ENCODE data around the gene LCMT2. TPM values are rescaled to one million over a fixed set of nuclear protein-coding genes. Genes with fewer than 3 reads are reported as not detected.

LCMT2 gene
- total RNA-seq, result 1 to 10 TPM; 4.4 to 8.6 TPM

GRCh38 chr15:43329960-43330779, at the start of gene LCMT2:
Gene LCMT2 (minus strand): TSS chr15:43330573. CDS start chr15:43330489, 84 bp downstream.
- Histone ChIP-seq H3K27ac (peak within 1 kb of the TSS; percentile 94 to 97), H3K9me3 (no peaks in the 10 kb centered on the region), H3K4me1 (peaks cover 0 to 32% of the 10 kb centered on the region in 2 donors), H3K4me3 (peak within 1 kb of the TSS; percentile 76 to 81), H3K36me3 (peaks cover 5% of the 10 kb centered on the region), H3K27me3 (no peaks in the 10 kb centered on the region)
- peak; percentile 96 for DNase-seq (ENCODE audit: low spot score)
- TF ChIP-seq CTCF (IDR thresholded peaks at IDR 0.05), result no peak

DNA sequence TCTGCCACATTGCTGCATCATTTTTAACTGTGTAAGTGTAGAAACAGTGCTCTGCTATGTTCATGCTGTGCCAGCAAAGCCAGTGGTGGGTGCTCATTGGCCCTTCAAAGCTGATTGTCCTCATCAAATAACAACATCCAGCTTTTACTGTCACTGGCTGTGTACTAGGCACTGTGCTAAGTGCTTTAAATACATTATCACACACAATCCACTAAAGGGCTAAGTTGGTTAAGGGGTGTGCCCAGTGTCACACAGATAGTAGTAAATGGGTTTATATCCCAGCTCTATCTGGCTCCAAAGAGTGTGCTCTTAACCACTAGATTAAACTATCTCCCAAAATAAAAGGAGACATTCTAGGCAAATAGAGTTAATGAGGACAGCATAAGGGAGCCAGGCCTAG, 48.2 kb upstream of the LCMT2 start:
- H3K4me3 ChIP-seq, result no peak overlapping the region
- no peaks in the 10 kb centered on the region for H3K4me1 ChIP-seq
- peaks cover 18% of the 10 kb centered on the region for H3K36me3 ChIP-seq
- no peaks in the 10 kb centered on the region for H3K9me3 ChIP-seq
- no peaks in the 10 kb centered on the region for H3K27me3 ChIP-seq
- DNase-seq (ENCODE audit: low spot score), result no peak
- no peak for TF ChIP-seq CTCF (IDR thresholded peaks at IDR 0.05)
- no peak overlapping the region for H3K27ac ChIP-seq

- no peak for DNase-seq (ENCODE audit: low spot score)
- Histone ChIP-seq H3K4me3 (no peak overlapping the region), H3K27ac (no peak overlapping the region), H3K36me3 (peaks cover 11% of the 10 kb centered on the region), H3K4me1 (peaks cover 0 to 13% of the 10 kb centered on the region in 2 donors), H3K27me3 (no peaks in the 10 kb centered on the region), H3K9me3 (no peaks in the 10 kb centered on the region)
- TF ChIP-seq CTCF (IDR thresholded peaks at IDR 0.05), result peak; percentile 37 to 65
Observed at GRCh38 chr15:43376017-43376705, 45.8 kb upstream of the LCMT2 start.

DNA sequence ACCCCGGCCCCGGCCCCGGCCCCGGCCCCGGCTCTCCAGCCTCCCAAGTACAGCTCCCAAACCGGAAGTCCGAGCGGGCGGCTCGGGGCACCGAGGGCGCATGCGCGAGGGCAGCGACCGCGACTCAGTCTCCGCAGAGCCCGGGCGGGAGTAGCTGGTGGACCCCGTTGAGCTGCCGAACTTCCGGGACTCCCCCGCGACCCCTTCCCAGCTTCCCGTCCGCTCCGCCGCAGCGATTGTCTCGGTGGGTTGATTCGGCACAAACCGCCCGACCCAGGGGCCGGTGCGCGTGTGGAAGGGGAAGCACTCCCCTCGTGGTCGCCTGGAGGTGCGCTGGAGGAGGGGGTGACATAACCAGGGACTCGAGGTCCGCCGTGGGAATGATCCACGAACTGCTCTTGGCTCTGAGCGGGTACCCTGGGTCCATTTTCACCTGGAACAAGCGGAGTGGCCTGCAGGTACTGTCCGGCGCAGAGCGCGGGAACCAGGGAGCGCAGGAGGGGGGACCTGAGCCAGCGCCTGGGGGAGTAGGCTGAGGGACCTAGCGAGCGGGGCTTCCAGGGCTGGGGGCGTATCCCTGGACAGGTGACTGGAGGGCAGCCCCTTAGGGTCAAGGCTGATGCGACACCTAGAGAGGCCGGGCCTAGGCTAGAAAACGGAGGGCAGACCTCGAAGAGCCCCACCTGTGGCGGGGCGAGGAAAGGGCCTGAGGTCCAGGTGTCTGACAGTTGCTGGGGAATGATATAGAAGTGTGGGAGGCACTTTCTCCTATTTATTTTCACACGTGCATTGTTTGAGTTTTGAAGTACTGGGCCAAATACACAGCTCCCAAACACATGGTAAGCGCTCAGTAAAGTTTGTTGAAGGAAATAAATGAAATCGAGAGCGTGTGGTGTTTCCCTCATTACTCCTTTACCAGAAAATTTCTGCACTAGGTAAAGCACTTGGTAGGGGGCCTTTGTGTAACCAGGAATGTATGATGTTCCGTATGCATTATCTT, 40.9 kb upstream of the LCMT2 start, which contains the start of the genes TUBGCP4 and ZSCAN29:
Gene TUBGCP4 (plus strand): TSS at position 127 of the 1,000 bp plus-strand sequence. CDS start 254 bp downstream, at position 381.
Gene ZSCAN29 (minus strand): TSS at position 69 of the 1,000 bp plus-strand sequence. CDS start 1,130 bp downstream, outside the sequence.
- DNase-seq (ENCODE audit: low spot score), result peak; percentile 76
- Histone ChIP-seq H3K36me3 (peaks cover 13% of the 10 kb centered on the region), H3K27ac (peak within 1 kb of the TSS; percentile 71 to 73), H3K4me3 (peak within 1 kb of the TSS; percentile 76 to 82), H3K4me1 (peaks cover 0 to 33% of the 10 kb centered on the region in 2 donors), H3K9me3 (no peaks in the 10 kb centered on the region), H3K27me3 (no peaks in the 10 kb centered on the region)
- peak in 1 of 2 donors; percentile 36 for TF ChIP-seq CTCF (IDR thresholded peaks at IDR 0.05)

Measured in right atrium auricular region (tissue), 2 donors.